Peyer's patch (tissue), 4 donors: Measurements from ENCODE around the gene REN.

ENCODE experiments used
- CTCF ChIP-seq, 6 experiments: fragments of 450-650 bp in 4 of 6; fragments of 200-600 bp in 2 of 6; sonication (generic) in 1 of 6; IDR thresholded peaks; one replicate each; pipeline ENCODE4 v1.5.1; 2017 to 2019; ENCODE audit warnings: antibody characterized with exemption in 6 of 6, mild to moderate bottlenecking in 3 of 6, moderate library complexity in 1 of 6
- POLR2A ChIP-seq, 2 donors: fragments of 450-650 bp; IDR thresholded peaks; one replicate each; pipeline ENCODE4 v1.5.1; 2017; ENCODE audit warnings: antibody characterized with exemption in 2 of 2, mild to moderate bottlenecking in 2 of 2, moderate library complexity in 2 of 2

- no peak for TF ChIP-seq CTCF (IDR thresholded peaks at IDR 0.05)
- no peak for TF ChIP-seq POLR2A (IDR thresholded peaks at IDR 0.05)
Observed at GRCh38 chr1:204149107-204149506, 17.0 kb downstream of the REN start.
